Umbilical cord (tissue), 2 donors: ENCODE data around the gene GCC1. TPM values are rescaled to one million over a fixed set of nuclear protein-coding genes. Genes with fewer than 3 reads are reported as not detected.
"Not testable (repeated sequence)": the region's sequence is repeated elsewhere in the genome, so short reads cannot be mapped to it uniquely, and the experiment has no call there.

Experiments
- DNase-seq: peaks from one replicate; pipeline ENCODE4 v3.0.0-alpha.2; 2015; ENCODE audit warnings: low spot score
- total RNA-seq: library from RNA; depleted of rRNA; stranded (reverse); fragments of >200 nt; gene quantifications from one replicate; pipeline ENCODE4 v1.2.3, GENCODE V29; 2014; ENCODE audit warnings: low replicate concordance; ENCODE audit not compliant: insufficient read depth

The GCC1 gene
- total RNA-seq, 1 donor from 2014 or later: 16.4 TPM

DNA sequence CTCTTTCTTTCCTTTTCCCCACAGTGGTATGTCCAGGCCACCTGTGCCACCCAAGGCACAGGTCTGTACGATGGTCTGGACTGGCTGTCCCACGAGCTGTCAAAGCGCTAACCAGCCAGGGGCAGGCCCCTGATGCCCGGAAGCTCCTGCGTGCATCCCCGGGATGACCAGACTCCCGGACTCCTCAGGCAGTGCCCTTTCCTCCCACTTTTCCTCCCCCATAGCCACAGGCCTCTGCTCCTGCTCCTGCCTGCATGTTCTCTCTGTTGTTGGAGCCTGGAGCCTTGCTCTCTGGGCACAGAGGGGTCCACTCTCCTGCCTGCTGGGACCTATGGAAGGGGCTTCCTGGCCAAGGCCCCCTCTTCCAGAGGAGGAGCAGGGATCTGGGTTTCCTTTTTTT lies 5.8 kb upstream of the GCC1 start:
- DNase-seq: no peak

GRCh38 chr7:127589896-127590295 lies 4.5 kb upstream of the GCC1 start:
- peak; percentile 23 for DNase-seq

- peak; percentile 78 for DNase-seq
Measured at GRCh38 chr7:127588697-127589482, 3.5 kb upstream of the GCC1 start.

- DNase-seq: peak; percentile 93
Measured at GRCh38 chr7:127588019-127588696, 2.8 kb upstream of the GCC1 start, which contains the start of gene ARF5. Gene ARF5 (plus strand): TSS chr7:127588411. CDS start chr7:127588499, 88 bp downstream.

DNA sequence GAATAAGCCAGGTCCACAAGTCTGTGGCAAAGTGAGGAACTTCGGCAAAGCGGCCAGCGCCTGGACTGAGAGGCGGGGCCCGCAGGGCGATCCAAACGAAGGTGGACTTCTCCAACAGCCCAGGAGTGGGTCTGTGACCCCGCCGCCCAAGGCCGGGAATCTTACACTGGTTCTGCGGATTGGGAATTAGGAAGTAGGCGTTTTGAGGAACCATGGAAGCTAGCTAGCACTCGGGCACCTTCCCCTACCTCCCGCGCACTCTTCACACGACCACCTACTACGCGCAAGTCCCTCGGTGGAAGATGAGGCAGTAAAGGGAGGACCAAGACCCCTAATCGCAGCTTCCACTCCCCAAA lies 2.2 kb upstream of the GCC1 start:
- no peak for DNase-seq

DNA sequence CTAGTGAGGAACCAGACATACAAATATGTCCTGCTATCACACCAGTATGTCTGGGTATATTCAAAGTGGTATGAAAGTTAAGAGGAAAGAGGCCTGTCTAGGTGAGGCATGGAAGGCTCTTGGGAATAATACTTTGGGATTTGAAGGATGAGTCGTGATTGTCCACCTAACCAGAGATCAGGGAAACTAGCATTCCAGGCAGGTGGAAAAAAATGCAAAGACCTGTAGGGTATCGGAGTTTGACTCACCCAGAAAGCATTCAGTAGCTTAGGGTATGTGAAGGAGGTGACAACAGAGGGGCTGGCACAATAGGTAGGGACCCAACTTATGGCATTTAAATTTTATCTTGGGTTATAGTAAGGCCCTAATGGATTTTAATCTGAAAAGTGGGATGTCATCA lies 950 bp upstream of the GCC1 start:
- no peak for DNase-seq

DNA sequence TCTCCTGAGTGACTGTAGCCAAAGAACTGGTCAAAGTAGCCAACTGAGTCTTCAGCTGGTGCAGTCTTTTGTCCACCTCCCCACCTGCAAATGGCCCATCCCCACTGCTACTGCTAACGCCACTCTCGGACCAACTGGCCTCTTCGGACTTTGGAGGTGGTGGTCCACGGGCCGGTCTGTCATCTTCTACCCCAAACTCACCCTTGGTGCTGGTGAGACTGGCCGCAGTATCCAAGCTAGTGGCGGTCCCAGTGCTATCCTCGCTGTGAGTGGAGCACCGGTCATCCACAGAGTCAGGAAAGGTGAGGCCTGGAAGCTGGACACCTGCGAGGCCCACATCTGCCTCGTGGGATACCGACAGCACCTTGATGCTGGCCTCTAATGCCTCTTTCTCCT lies 750 bp downstream of the GCC1 start:
- DNase-seq: no peak

GRCh38 chr7:127582361-127582760 lies 3.0 kb downstream of the GCC1 start:
- no peak for DNase-seq

DNA sequence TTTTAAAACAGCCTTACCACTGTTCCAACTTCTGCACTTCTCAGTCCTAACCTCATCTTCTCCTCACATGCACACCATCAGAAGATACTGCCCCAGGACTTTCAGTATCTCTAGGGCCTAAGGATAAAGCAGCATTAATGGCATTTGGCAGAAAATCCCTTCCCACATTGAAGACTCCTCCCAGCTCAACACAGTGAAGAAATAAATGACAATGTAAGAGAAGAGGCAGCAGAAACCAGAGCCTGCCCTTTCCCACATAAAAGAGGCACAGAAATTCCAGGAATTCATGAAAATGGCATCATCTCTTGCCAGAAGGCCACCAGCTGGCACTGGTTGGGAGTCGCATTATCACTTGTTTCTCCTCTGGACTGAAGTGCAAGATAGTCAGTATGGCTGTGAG lies 3.7 kb downstream of the GCC1 start:
- DNase-seq: no peak

- no peak for DNase-seq
Measured at GRCh38 chr7:127580612-127581011, 4.8 kb downstream of the GCC1 start.

- no peak for DNase-seq
Measured at GRCh38 chr7:127578711-127579275, 6.6 kb downstream of the GCC1 start.

DNA sequence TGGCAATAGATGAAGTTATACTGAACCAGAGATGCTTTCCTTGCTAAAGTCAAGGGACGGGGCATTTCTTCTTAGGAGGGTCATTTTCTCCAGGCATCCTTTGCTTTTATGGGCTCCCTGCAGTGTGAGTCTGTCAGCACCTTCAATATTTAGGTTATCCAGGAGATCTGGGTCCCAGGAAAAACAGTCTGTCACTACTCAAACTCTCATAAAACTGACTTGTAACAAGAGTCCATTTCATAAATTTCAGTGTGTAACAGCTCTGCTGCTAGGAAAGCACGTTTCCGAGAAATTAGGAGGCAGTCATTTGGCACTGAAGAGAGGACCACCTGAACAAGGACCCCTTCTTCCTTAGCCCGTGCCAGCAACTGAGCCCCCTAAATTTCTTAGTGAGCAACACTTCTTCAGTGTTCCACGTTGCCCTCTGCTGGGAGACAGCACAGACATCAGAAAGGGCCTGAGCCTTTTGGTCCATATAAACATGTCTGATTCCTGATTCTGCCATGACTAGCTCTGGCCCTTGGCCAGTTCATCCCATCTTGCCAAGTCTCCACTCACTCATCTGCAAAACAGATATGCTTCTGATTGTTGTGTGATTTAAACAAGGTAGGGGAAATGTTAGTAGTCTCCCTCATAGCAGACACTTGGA lies 7.2 kb downstream of the GCC1 start:
- DNase-seq: no peak

GRCh38 chr7:127571741-127572505 lies 13.5 kb downstream of the GCC1 start:
- DNase-seq: no peak

DNA sequence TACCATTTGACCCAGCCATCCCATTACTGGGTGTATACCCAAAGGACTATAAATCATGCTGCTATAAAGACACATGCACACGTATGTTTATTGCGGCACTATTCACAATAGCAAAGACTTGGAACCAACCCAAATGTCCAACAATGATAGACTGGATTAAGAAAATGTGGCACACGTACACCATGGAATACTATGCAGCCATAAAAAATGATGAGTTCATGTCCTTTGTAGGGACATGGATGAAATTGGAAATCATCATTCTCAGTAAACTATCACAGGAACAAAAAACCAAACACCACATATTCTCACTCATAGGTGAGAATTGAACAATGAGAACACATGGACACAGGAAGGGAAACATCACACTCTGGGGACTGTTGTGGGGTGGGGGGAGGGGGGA lies 17.4 kb downstream of the GCC1 start:
- not testable (repeated sequence) for DNase-seq

DNA sequence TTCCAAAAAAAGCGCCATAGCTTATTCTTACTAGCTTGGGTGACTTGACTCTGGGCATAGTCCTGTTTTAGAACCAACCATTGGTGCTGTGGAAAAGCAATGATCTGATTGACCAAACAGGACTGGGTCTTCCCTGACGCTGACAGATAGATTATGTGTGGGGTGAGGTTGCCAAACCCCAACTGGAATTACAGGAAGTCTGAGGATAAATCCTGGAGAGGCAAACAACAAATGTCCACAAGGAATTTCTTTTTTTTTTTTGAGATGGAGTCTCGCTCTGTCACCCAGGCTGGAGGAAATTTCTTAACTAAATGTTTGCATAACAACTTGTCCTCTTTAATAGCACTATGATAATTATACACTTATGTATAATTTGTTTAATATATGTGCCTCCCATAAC lies 19.2 kb downstream of the GCC1 start:
- no peak for DNase-seq

GRCh38 chr7:127557803-127558202 lies 27.6 kb downstream of the GCC1 start:
- DNase-seq: no peak

GRCh38 chr7:127556404-127556803 lies 29.0 kb downstream of the GCC1 start:
- DNase-seq: no peak

DNA sequence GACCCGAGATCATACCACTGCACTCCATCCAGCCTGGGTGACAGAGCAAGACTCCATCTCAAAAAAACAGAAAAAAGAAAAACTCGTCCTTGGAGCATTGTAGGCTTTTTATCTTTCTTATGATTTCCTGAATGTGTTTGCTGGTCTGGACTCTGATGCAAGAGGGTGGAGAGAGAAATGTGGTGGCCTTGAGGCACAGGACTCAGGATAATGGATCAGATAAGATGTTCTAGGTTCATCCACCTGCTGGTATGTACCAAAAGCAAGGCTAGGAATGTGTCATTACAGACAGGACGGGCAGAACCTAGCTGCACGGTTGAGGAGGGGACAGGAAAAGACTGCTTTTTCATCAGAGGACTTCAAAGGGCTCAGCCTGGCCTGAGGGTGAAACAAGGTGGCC lies 33.5 kb downstream of the GCC1 start:
- DNase-seq: no peak

- DNase-seq: no peak
Measured at GRCh38 chr7:127550247-127550646, 35.1 kb downstream of the GCC1 start.

GRCh38 chr7:127546313-127546712 lies 39.1 kb downstream of the GCC1 start:
- DNase-seq: no peak

DNA sequence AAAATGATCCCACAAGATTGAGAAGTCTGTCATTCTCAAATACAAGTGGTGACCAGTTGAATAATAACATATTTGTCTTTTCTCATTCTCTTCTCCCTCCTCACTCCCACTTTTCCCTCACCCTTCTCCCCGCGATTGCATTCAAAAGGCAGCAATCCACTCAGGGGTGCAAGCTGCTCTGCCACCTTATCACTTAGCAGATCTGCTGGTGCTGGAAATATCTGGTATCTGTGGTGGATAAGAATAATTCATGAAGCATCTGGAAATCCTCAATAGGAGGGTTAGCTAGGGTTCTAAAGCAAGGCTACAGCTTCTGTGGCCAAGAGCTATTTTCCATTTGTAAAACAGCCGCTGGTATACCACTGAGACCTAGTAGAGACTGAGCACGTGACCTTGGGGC lies 43.8 kb downstream of the GCC1 start:
- no peak for DNase-seq

DNA sequence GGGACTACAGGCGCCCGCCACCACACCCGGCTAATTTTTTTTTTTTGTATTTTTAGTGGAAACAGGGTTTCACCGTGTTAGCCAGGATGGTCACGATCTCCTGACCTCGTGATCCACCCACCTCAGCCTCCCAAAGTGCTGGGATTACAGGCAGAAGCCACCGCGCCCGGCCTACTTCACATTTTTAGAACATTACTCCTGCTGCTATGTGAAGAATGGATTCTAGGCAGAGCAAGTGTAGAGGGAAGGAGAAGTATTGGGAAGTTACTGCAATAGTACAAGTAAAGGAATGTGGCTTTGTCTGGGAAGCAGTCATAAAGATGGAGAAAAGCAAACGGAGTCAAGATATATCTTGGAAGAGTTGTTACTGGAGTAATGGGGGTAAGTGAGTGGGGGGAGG lies 44.9 kb downstream of the GCC1 start:
- not testable (repeated sequence) for DNase-seq
